Muscle of arm (tissue), 12 donors: Measurements from ENCODE around the gene CEP72. TPM values are rescaled to one million over a fixed set of nuclear protein-coding genes. Genes with fewer than 3 reads are reported as not detected.
"Not testable (repeated sequence)": the region's sequence is repeated elsewhere in the genome, so short reads cannot be mapped to it uniquely, and the experiment has no call there.

ENCODE experiments used
- DNase-seq: peaks from one replicate; pipeline ENCODE4 v3.0.0-alpha.2; 2013
- polyA plus RNA-seq, 12 donors: library from polyadenylated mRNA; unstranded; fragments of 120-200 nt; gene quantifications; one replicate each; pipeline ENCODE4 v1.2.1, GENCODE V29; 2013; ENCODE audit not compliant: insufficient read length in 12 of 12

The CEP72 gene
- polyA plus RNA-seq, 12 donors: 3.1 to 7.5 (median 4.2) TPM; not detected in 2

- DNase-seq: no peak
Measured at GRCh38 chr5:670396-671270, 58.5 kb downstream of the CEP72 start.

- DNase-seq: peak; percentile 61
Measured at GRCh38 chr5:671459-672328, 59.6 kb downstream of the CEP72 start.

- peak; percentile 89 for DNase-seq
Measured at GRCh38 chr5:672329-673160, 60.4 kb downstream of the CEP72 start.

- no peak for DNase-seq
Measured at GRCh38 chr5:673161-673830, 61.2 kb downstream of the CEP72 start.

GRCh38 chr5:673831-674629 is 61.9 kb downstream of the CEP72 start:
- no peak for DNase-seq

- no peak for DNase-seq
Measured at GRCh38 chr5:674630-675011, 62.5 kb downstream of the CEP72 start.

GRCh38 chr5:675111-675870 is 63.2 kb downstream of the CEP72 start:
- DNase-seq: no peak

GRCh38 chr5:675871-676698 is 63.9 kb downstream of the CEP72 start:
- DNase-seq: no peak

- no peak for DNase-seq
Measured at GRCh38 chr5:676699-677076, 64.5 kb downstream of the CEP72 start.

- DNase-seq: no peak
Measured at GRCh38 chr5:677131-678101, 65.3 kb downstream of the CEP72 start.

- DNase-seq: not testable (repeated sequence)
Measured at GRCh38 chr5:678521-678920, 66.4 kb downstream of the CEP72 start.

- not testable (repeated sequence) for DNase-seq
Measured at GRCh38 chr5:679166-679895, 67.2 kb downstream of the CEP72 start.

GRCh38 chr5:680118-680795 is 68.1 kb downstream of the CEP72 start:
- DNase-seq: not testable (repeated sequence)

GRCh38 chr5:680836-681235 is 68.7 kb downstream of the CEP72 start:
- DNase-seq: not testable (repeated sequence)

- DNase-seq: not testable (repeated sequence)
Measured at GRCh38 chr5:681317-682191, 69.4 kb downstream of the CEP72 start.
